CMK (cell line): ENCODE data around the gene GLYATL2.

Experiments used
- DNase-seq: peaks from one replicate; pipeline ENCODE4 v3.0.0-alpha.2; 2010; ENCODE audit warnings: low read depth

The GLYATL2 gene, protein sequence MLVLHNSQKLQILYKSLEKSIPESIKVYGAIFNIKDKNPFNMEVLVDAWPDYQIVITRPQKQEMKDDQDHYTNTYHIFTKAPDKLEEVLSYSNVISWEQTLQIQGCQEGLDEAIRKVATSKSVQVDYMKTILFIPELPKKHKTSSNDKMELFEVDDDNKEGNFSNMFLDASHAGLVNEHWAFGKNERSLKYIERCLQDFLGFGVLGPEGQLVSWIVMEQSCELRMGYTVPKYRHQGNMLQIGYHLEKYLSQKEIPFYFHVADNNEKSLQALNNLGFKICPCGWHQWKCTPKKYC

DNA sequence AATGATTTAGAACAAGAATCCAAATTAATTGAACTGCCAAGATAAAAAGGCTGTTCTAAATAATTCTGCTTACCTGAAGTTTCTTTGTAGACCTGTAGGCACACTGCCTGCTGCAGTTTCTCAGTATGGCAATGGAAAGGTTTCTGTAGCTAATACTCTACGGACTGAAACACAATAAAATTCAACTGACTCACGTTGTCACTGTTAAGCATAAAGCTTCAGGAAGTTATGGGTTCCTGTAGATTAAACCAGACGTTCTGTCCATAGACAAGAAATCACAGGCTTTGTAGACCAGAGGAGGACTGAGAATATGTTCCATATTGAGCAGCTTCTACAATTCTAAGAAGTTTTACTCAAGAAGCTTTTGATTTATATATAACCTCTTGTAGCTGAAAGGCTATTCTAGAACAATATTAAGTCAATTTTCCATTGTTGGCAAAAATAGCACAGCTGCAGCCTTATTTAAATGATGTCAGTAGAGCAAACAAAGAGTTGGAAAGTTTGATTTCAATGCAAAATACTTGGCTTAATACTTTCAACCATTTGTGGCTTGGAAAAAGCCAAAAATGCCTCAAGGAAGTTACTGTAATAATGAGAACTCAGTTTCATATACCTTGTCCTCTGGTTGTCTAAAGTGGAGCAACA, at the start of gene GLYATL2:
Gene GLYATL2, minus strand, starts transcription at position 344 of the 645 bp plus-strand sequence. CDS start 5,092 bp downstream, outside the sequence.
- DNase-seq: no peak

DNA sequence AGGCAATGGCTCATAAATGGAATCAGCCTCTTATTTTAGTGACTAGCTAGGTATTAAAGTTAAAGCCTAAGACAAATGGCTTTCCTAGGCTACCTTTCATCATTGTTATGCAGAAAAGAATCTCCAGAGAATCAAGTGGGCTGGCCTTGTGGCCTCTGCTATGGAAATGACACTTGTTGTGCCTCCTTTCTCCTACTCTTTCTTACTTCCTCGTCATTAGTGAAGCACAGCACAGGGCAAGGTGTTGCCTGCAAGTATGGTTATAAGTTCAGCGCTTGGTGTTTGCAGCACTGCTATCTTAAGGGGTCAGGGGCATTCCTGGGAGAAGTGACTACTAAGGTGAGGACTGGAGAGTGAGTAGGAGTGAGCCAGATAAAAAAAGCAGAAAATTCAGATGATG, 49.4 kb upstream of the GLYATL2 start:
- no peak for DNase-seq

DNA sequence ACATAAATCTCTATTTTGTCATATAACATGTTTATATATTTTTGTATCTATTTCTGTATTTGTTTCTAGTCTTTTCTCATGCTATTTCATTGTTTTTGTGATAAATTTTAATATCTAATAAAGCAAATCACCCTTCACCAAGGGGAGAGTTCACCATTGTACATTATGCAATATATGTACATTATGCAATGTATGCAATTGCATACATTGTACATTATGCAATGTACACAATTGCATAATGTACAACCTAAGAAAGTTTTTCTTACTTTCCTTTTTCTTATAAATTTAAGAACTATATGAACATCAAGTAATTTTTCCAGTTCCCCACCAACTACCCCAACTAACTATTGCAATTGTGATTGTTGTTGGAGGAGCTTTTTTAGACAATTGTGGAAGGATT, 44.1 kb upstream of the GLYATL2 start:
- no peak for DNase-seq

DNA sequence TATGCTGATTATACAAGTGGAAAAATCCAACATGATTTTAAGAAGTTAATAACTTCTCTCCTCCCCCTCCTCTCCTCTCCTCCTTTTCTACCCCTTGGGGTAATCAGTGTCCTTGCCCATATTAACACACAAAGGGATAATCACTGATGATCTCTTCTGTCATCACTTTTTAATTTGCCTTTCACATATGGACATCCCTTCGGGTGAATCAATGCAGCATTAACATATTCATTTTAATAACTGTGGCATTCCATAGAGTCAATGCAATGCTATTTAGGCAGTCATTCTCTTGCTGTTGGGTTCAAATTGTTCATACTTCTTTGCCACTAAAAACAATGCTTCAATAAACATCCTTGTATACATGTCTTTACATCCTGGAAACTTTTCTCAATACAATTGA, 42.9 kb upstream of the GLYATL2 start:
- DNase-seq: no peak

DNA sequence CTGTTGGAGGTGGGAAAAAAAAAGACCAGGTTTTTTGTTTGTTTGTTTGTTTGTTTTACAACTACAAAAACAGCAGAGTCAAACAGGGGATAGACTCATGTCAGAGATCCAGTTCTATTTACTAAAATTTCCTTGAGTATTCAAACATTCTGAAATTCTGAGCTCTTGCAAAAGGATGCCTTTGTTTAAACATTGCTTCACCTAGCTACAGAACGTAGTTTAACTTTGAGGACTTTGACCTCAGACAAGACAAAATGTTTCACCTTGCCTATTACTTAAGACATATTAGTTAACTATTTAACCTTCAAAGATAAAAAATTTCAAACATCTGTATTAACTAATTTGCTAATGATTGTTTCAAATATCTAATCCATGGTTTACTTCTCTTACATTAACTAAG, 36.1 kb upstream of the GLYATL2 start:
- no peak for DNase-seq

DNA sequence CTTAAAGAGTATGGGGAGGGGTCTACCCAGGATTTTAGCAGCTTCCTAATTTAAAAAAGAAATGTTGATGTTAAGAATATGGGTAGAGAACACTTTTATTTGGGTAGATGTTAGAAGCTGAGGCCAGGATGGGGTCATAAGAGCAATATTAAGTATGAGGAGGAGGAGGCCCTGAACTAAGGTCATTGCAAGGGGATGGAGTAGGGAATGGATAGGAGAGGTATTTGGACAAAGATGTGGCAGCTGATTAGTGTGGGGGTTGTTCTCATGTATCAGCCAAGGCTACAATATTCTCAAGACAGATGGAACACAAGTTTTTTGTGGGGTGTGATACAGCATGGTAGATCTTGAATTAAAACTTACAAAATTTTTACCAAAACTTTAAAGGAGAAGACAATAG, 35.7 kb upstream of the GLYATL2 start:
- DNase-seq: no peak

DNA sequence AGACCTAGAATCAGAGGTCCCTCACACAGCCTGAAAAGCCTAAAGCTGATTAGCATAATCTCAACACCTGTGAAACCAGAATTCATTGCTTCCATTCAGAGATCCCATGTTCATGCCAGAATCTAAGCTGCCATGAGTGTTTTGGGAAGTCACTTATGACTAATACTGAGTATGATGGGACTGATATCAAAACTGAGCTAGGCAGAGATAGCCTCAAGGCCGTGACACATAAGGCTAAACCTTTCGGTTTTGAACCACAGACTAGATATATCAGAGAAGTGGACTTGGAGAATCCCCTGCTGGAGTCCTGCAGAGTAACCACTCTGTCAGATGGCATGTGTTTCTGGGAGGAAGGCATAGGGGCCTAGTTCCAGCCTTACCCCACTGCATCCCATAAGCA, 23.1 kb upstream of the GLYATL2 start:
- no peak for DNase-seq

DNA sequence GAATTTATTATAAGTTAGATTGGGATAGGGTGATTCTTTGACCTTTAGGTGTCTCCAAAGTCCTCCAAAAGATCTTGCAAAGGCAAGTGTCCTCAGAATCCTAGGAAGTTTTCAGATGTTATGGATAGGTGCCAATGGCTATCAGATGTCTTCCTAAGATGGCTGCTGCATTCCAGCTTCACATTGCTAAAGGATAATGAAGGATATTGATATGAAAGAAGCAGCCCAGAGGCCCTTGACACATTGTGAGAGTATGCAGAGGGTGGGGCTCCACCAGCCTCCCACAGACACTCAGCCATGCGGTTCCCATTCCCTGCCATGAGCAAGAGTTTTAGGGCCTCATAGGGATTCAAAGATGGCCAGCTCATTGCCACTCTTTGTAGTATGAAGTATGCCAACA, 22.3 kb upstream of the GLYATL2 start:
- no peak for DNase-seq

DNA sequence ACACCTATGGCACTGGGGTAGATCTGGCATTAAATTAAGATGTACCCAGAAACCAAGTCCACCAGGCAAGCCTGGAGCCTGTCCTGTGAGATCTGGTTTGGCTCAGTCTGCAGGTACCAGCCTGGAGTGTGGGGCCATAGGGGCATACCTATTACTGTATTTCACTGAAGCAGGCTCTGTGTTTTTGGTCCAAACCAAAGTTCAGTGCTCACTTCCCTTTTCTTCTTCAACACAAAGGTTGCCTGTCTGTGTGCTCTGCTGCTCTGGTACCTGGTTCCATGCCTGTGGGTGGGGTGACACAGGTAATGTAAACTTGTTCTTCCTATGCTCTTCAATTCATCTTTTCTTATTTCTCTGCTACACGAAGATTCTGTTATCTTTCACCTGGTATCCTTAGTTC, 19.8 kb upstream of the GLYATL2 start:
- no peak for DNase-seq

DNA sequence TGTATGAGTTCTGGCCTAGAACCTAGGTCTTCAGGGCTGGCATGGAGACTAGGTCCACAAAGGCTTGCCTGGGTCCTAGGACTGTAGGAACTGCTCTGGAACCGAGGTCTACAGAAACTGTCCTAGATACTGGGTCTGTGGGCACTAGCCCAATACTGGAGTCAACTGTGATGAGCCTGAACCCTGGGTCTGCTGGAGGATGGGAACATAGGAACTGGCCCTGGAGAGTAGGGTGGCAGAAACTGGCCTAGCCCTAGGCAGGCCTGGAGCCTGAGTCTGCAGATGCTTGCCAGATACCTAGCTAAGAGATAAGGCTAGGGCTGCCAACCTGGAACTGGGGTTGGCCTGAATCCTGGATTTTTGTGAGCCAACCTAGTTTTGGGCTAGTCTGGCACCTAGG, 19.2 kb upstream of the GLYATL2 start:
- no peak for DNase-seq

DNA sequence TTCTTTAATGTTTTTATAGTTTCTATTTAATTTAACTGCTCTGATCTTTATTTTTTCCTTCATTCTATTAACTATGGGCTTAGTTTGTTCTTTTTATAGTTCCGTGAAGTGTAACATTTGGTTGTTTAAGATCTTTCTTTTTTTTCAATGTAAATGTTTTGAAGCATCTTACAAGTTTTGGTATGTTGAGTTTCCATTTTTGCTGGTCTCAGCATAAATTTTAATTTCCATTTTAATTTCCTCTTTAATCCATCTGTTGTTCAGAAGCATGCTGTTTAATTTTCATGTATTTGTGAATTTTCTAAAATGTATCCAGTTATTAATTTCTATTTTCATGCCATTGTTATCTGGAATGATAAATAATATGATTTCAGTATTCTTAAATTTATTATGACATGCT, 17.0 kb upstream of the GLYATL2 start:
- no peak for DNase-seq

DNA sequence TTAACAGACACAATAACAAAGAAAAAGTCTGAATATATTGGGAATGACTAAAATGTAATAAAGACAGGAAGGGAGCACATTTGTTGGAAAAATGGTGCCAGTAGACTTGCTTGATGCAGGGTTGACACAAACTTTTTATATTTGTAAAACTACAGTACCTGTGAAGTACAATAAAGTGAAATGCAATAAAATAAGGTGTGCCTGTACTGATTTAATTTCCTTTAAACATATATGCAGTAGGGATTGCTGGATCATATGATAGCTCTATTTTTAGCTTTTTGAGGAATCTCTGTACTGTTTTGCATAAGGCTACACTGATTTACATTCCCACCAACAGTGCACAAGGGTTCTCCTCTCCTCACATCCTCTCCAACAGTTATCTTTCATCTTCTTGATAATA, 12.3 kb upstream of the GLYATL2 start:
- no peak for DNase-seq

DNA sequence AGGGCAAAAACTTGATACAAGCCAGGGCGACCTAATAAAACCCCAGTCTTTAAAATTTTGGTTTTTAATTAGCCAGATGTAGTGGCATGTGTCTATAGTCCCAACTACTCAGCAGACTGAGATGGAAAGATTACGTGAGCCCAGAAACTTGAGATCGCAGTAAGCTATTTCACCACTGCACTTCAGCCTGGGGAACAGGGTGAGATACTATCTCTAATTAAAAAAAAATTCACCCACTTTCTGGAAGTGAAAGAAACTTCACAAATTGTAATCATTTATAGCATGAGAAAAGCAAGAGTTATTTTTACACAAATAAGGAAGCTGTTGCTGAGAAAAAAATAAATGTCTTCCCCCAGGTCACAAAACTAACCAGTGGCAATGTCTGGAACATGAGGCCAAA, 882 bp upstream of the GLYATL2 start:
- DNase-seq: no peak

DNA sequence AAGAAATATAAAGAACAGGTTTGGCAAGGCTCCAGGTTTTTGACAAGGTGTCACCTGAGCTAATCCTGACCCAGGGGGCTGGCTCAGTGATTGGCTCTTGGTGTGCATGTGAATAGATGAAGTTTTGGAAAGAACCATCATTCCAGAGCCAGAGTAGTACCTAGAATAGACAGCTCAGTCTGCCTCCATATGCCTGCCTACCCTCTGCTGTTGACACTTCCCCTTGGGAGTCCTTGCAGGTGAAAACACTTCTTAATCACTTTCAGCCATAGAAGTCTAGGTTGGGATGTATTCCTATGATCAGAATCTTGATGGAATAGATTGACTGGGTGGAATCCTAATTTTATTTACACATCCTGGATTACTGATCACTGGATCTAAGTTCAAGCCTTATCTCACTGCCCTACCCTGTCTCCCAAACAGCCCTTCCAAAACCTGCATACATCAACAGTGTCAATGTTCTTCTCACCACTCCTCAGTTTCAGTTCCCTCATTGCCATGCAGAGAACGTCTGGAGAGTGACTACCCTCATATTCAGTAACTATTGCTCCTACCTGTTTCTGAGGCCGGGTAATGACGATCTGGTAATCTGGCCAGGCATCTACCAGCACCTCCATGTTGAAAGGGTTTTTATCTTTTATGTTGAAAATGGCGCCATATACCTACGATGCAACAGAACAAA, 6.7 kb downstream of the GLYATL2 start:
- no peak for DNase-seq

DNA sequence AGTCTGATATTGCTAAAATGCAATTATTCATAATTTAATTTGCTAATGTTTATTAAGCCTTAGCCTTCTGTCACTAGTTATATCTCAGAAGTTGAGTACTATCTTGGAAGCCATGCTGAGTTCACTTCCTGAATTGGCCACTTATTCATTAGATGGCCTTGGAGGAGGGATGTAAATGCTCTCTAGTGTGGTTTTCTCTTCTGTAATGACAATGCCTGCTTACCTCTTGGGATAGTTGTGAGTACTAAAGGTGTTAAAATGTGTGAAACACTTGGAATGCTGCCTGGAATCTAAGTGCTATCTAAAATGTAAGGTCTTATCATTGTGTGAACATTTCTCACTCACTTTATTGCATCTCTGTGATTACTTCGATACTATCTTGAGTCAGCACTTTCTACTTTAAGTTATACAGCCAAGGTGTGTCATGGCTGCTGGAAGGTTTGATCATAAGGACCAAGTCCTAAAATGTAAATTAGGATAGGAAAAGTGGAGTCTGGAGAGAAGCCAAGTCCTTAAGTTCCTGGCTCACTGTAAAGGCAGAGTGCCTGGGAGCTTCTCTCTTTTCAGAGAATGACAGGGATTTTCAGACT, 12.4 kb downstream of the GLYATL2 start:
- no peak for DNase-seq

DNA sequence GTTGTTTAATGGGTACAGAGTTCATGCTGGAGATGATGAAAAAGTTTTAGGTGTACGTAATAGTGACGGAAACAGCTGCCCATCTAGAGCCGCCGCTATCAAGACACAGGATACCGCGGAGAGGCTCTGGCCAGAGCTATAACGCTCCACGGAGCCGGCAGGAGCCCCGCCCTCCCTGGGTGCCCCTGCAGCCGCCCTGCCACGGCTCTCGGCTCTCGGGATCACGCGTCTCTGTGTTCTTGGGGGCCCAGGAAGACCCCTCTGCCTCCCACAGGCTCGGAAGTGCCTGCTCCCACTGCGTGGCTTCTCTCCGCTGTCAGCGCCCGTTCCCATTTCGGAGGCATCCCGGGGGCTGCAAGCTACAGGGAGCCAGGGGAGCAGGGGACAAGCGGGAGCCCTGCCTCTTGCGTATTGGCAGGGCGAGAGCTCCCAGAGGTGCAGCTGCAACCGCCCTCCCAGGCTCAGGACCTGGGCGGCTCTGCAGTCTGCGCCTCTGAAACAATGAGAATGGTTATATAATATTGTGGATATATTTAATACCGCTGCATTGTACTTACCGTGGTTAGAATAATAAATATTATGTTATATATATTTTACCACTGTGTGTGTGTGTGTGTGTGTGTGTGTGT, 13.7 kb downstream of the GLYATL2 start:
- no peak for DNase-seq

DNA sequence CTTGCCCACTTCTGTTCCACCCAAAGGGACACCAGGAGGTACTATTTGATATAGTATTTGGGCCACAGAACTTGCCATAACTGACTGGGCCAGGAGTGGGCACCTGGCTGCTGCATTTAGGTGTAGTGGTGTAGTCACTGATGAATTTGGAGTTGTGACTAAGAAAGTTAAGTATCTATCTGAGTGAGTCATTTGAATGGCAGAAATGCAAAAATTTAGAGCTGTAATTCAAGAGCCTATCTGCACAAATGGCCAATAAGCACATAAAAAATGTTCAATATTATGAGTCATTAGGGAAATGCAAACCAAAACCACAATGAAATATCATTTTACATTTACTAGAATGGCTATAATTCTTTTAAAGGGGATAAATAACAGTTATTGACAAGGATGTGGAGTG, 14.7 kb downstream of the GLYATL2 start:
- no peak for DNase-seq

DNA sequence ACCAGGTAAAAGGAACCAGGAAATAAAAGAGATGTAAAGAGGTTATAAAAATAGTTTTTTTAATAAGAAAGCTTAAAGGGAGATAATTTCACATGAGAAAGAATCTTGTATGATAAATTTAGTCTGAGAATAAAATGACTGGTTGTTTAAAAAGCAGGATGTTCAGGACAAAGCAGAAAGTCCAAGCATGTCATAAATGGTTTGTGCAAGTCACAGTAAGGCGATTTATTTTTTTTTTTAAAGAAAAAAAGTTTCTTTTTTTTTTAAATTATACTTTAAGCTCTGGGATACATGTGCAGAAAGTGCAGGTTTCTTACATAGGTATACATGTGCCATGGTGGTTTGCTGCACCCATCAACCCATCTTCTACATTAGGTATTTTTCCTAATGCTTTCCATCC, 30.8 kb downstream of the GLYATL2 start:
- no peak for DNase-seq

DNA sequence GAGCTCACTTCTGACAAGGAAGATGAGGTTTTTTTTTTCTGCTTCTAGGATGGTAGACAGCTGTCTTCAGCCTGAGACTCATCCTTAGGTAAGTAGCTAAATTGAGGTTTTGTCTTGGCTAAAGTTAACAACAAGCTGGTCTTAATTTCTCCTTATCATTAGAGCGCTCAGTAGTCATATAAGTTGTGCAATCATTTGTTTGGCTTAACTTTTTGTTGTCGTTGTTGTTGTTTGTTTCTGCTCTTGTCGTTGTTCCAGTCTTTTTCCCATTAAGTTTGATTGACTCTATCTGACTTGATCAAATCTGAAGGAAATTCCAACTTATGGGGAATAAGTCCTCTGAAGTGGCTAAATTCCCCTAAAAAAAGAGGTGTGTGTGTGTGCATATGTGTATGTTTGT, 33.0 kb downstream of the GLYATL2 start:
- no peak for DNase-seq

DNA sequence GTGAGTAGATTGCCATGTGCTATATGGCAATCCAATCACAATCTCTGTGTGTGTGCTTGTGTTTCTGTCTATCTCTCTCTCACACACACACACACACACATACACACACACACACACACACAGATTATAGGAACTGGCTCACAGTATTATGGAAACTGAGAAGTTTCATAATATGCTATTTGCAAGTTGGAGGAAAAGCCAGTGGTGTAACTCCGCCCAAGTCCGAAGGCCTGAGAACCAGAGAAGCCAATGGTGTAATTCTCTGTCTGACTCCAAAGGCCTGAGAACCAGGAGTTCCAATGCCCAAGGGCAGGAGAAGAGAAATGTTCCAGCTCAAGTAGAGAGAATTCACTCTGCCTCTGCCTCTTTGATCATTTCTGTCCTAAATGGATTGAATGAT, 37.2 kb downstream of the GLYATL2 start:
- DNase-seq: no peak

DNA sequence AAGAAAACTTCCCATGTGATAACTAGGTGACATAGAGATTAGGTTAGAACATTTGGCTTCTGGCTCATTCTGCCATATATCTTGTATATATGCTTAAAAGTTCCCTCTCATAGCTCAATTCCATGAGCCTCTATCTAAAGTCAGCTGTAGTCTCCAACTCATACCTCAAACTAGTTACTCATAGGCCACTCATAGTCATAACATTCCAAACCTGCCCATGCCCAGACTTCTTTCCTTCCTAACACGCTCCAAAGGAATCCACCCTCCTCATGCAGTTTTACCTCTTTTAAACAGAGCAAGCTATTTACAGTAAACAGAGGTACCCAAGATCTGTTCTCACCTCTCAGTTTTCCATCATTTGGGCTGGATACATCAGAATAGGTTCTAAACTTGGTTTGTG, 39.4 kb downstream of the GLYATL2 start:
- no peak for DNase-seq

DNA sequence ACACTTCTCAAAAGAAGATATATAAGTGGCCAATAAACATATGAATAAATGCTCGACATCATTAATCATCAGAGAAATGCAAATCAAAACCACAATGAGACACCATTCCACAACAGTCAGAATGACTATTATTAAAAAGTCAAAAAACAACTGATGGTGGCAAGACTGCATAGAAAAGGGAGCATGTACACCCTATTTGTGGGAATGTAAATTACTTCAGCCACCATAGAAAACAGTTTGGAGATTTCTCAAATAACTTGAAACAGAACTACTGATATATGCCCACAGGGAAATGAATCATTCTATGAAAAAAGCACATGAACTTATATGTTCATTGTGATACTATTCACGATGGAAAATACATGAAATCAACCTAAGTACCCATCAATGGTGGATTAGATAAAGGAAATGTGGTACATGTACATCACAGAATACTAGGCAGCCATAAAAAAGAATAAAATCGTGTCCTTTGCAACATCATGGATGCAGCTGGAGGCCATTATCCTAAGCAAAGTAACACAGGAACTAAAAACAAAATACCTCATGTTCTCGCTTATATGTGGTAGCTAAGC, 42.4 kb downstream of the GLYATL2 start:
- DNase-seq: no peak
